ENCODE data around the gene PCDH9.
"Not testable (repeated sequence)": the region's sequence is repeated elsewhere in the genome, so short reads cannot be mapped to it uniquely, and the experiment has no call there.

The PCDH9 gene

DNA sequence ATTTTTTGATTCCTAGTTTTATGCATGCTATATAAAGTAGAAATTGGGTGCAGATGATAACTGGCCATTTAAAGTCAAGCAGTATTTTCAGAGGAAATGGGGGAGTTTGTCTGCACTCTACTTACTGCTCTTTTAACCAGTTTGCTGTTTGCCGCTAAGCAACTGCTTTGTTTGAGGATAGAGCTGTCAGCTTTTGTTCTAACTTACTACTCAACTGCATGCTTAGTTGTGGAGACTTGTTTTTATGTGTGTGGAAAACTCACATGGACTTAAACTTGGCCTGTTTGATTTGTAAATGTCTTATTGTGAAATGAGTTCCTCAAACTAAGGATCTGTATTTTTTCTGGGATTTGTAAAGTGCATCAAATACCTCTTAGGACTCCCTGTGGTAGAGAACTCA lies 591.1 kb downstream of the PCDH9 start:
- no peak for DNase-seq

DNA sequence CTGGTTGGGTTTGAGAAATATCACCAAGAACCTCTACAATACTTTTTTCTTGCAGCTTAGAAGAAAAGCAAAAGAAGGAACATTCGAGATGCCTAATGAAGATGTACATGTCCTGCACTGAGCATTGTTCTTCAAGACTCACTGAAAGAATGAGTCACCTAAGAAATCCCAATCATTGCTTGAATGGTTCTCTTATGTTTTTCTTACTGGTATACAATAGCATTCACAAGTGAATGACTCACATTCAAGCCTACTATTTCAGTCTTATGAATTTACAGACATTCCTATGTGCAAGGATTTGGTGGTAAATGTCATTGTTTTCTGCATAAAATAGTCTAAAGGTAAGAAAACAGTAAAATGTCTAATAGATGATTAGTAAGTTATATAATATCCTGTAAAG lies 594.6 kb downstream of the PCDH9 start:
- no peak for DNase-seq

DNA sequence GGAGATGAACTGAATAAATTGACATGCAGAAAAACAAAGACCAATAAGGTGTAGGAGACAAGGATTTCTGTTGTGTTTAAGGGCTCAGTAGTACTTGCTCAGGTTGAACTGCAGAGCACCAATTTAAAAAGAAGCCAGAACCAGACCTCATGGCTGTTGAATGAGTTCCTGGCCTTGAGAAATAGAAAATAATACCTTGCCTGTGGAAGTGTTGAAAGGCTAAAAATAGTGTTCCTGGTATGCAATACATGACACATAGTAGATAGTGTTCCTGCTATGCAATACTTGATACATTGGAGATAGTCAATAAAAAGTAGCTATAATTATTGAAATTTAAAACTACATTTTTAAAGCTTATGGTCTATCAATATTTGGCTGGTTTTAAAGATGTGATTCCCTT lies 595.8 kb downstream of the PCDH9 start:
- DNase-seq = no peak

DNA sequence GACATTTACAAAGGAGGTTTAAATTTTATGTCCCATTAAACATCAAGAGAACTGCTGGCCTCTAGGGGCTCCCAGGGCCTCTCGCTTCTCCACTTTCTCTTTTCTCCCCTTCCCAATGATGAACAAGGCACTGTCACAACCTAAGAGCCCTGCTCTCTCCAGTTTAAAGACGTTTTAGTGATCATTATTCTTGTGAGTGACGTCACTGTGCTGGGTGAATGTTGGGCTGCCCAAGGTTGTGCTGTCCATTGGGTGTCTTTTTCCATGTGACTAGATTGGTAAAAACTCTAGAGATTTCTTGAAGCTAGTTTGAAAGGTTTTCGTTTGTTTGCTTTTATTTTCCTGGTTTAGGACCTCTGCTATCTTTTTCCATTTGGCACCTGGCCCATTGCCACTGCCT lies 602.6 kb downstream of the PCDH9 start:
- no peak for DNase-seq

DNA sequence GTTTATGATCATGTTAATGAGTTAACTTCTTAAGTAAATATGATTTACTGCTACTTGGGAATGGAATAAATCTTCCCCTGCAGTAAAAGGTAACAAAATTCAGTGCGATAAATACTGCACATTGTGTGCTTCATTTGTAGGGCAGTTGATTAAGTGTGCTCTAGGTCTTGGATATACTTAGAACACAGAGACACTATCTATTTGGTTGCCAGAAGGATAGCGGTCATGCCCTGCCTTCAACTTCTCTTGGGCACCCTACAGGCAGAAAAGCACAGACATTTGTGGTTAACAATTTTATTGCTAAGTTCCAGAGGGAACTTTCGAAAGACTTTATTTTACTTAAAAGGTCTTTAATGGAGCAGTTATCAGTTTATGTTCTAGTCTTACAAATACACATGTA lies 605.8 kb downstream of the PCDH9 start:
- DNase-seq = no peak

DNA sequence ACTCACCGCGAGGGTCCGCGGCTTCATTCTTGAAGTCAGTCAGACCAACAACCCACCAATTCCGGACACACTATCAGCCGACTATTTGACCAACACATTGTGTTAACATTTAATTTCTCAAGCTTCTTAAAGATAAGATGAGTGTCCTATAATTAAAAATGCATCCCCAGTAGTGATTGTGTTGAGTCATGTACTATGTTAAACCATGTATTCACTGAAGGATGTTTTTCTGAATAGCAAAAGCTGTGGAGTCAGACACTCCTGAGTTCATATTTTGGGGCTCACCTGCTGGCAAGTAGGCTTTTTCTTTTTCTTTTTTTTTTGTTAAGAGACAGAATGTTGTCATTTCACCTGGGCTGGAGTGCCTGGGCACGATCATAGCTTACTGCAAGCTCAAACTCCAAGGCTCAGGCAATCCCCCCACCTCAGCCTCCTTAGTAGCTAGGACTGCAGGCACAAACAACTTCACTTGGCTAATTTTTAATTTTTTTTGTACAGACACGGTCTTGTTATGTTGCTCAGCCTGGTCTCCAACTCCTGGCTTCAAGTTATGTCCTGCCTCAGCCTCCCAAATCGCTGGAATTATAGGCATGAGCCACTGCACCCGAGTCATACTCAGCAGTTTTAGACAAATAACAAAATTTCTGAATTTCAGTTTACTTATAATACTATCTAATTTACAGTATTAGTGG lies 606.9 kb downstream of the PCDH9 start:
- DNase-seq = no peak

DNA sequence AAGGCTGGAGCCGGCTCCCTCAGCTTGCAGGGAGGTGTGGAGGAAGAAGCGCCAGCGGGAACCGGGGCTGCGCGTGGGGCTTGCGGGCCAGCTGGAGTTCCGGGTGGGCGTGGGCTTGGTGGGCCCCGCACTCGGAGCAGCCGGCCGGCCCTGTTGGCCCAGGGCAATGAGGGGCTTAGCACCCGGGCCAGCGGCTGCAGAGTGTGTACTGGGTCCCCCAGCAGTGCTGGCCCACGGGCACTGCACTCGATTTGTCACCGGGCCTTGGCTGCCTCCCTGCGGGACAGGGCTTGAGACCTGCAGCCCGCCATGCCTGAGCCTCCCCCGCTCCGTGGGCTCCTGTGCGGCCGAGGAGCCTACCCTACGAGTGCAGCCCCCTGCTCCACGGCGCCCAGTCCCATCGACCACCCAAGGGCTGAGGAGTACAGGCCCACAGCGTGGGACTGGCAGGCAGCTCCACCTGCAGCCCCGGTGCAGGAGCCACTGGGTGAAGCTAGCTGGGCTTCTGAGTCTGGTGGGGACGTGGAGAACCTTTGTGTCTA lies 608.2 kb downstream of the PCDH9 start:
- not testable (repeated sequence) for DNase-seq

- no peak for DNase-seq
These were observed 611.4 kb downstream of the PCDH9 start for GRCh38 chr13:66618702-66619101.

DNA sequence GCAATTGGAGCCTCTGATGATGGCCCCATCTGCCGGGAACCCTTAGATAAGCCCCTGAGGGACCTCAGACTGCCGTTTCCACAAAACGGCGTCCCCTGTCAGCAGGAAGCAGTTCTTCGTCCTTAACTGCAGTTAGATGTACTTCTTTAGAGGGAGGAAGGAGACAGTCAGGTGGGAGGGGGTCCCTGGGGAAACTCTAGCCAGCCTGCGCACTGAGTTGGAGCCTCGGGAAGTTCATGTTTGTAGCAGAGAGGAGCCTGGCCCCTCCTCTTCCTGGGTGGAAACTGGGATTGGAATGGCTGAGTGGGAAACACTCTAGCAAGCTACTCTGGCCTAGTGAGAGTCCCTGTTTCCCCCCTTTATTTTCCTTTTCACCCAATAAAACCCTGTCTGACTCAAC lies 612.4 kb downstream of the PCDH9 start:
- DNase-seq = no peak

DNA sequence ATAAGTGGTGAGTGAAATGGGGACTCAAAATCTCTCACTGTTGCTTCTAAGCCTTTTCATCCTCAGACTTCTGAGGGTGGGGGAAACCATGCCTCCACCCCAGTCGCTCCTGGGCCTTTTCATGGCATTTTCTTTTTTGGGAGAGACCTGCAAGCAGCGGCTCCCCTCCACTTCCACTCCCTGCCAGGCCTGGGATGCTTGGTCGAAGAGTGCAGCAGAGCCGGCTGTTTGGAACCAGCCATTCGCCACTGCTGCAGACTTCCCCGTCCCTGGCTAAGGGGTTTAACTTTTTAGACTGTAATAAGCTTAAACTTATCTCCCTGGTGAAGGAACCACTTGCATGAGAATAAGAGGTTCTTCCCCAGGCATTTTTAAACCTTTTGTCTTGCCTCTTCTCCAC lies 617.2 kb downstream of the PCDH9 start:
- no peak for DNase-seq

DNA sequence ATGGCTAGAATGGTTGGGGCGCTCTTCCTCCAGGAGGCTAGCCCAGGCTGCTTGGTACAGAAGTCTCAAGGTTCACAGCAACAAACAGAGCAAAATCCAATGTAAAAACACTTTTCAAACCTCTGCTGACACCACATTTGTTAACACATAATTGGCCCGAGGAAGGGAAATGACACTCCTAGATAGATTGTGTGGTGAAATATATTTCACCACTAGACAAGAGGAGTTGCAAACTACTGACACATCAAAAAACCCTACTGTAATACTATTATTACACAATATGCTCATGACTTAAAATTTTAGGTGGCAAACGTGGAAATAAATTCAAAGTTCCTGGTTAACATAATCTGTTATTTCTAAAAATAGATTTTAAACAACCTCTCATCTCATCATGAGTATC lies 643.6 kb downstream of the PCDH9 start:
- DNase-seq = no peak

- no peak for DNase-seq
These were observed 644.4 kb downstream of the PCDH9 start for GRCh38 chr13:66585669-66586203.

- no peak for DNase-seq
These were observed 648.5 kb downstream of the PCDH9 start for GRCh38 chr13:66581675-66582074.

GRCh38 chr13:66578305-66578704 lies 651.8 kb downstream of the PCDH9 start:
- DNase-seq = no peak

DNA sequence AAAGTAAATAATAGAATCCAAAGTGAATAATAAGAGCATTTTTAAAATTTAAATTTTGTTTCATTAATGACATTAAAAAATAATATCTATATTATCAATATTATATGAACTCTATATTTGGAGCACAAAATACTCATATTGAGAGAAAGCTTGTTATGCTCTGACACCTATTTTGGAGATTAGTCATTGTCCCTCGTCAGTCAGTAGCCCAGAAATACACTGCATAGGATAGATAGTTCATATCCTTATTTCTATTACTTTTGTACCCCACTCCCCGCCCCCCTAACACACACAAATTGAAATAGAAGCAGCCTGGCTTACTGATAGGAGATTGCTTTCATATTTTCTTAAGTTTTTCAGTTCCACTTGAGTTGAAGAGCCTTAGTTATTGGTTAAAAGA lies 652.8 kb downstream of the PCDH9 start:
- DNase-seq = no peak

DNA sequence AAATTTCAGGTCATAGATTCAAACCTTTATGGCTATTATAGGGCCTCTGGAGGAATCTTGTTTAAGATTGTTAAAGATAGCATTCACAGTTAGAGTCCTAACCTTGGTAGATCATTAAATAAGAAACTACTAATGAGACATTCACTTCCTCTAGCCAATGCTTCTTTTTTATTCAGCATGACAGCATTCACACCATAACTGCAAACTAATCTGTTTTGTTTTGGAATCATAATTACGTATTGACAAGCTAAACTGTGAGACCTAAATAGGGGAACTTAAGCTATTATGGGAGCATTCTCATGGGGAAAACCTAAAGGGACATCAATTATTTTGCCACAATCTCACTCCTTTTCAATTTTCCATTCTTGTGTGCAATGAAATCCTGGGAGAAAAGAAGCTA lies 653.8 kb downstream of the PCDH9 start:
- no peak for DNase-seq

- no peak for DNase-seq
These were observed 655.5 kb downstream of the PCDH9 start for GRCh38 chr13:66574606-66575005.

DNA sequence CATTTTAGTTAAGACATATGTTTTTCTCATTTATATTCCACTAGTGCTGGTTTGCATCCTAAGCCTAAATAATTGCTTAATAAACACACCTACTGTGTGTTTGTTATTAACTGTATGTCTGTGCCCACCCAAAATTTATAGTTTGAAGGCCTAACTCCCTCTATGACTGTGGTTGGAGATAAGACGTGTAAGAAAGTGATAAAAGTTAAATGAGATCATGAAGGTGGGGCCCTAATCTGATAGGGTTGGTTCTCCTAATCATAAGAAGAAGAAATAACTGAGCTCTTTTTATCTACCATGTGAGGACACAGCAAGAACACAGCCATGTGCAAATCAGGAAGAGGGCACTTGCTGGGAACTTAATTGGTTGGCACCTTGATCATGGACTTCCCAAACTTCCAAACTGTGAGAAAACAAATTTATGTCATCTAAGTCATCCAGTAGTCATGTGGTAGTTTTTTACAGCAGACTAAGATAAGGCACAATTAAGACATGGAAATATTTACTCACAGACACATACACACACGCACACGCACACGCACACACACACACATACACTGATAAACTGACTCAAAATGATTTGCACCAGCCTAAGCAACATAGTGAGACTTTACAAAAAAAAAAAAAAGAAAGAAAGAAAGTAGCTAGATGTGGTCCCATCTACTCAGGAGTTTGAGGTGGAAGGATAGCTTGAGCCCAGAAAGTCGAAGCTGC lies 662.1 kb downstream of the PCDH9 start:
- no peak for DNase-seq

GRCh38 chr13:66565279-66565678 lies 664.9 kb downstream of the PCDH9 start:
- DNase-seq = no peak

- DNase-seq = no peak
These were observed 667.1 kb downstream of the PCDH9 start for GRCh38 chr13:66563076-66563475.

- no peak for DNase-seq
These were observed 668.1 kb downstream of the PCDH9 start for GRCh38 chr13:66562054-66562453.

GRCh38 chr13:66560991-66561390 lies 669.1 kb downstream of the PCDH9 start:
- no peak for DNase-seq

DNA sequence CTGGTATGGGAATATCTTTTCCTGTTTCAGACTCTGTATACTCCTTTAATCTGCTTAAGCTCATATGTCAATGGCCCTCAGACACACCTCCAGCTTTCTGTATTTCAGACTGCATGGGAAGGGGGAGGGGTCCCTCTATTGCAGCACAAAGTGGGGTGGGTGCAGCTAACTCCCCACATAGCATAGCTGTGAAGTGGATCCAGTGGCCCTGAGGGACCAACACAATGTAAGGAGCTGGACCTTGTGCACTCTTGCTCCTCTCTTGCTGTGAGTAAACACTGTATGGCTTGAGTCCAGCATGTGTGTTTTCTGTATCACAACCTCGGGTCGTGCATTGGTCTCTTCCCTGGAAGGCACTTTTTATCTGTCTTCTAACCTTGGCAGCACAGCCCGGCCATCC lies 669.9 kb downstream of the PCDH9 start:
- DNase-seq = no peak

DNA sequence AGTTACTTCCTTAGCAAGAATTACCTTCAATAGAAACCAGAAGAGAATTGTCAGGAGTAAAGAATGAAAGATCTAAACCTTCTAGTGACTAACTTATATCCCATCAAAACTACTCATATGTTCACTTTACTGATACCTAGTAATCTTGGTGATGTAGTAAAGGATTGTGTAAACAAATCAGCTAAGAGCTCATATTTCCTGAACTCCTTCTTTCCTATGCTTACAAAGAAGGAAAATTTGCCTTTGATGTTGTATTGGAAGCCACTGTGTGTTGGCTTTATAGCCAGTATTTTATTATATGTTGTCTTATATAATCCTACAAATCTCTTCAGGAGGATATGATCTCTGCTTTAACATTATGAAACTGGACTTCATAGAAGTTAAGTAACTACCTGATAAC lies 671.0 kb downstream of the PCDH9 start:
- DNase-seq = no peak
